Smooth muscle cell of the brain vasculature (primary cell): ENCODE results near the gene SACS.
A peak's percentile ranks its signal among the peaks of the same experiment; 100 is the strongest.
"Not testable (repeated sequence)": the region's sequence is repeated elsewhere in the genome, so short reads cannot be mapped to it uniquely, and the experiment has no call there.

Experiments
- DNase-seq: peaks from one replicate; pipeline ENCODE4 v3.0.0-alpha.2; 2012; ENCODE audit warnings: low read depth, low spot score

The SACS gene

DNA sequence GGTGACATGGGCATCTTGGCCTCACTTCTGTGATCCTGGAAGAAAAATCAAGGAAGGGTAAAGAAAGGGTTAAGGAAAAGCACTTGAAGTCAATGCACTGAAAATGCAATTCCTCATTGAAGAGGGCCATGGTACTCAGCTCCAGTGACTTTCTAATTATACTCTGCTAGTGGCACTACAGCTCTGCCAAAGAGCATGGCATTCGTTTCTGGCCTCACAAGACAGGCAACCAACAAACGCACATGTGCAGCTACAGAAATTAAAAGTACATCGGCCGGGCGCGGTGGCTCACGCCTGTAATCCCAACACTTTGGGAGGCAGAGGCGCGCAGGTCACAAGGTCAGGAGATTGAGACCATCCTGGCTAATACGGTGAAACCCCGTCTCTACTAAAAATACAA is 21.8 kb downstream of the SACS start:
- DNase-seq: no peak

DNA sequence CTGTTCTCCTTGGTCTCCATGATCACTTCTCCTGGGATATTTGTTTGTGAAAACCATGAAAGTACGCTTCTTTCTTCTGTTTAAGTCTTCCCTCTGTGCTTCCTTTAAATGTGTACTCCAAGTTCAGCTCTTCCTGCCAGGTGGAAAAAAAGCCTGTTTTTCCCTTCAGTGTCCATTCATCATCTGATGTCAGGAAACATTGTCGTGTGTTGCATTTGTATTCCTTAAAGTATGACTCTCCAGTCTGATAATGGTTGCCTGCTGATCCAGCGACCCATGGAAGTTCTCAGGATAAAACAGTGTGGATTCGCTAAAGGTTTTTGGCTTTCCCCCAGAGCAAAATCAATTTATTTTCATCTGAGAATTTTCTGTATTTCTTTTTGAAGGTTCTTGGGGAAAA is 22.3 kb downstream of the SACS start:
- no peak for DNase-seq

DNA sequence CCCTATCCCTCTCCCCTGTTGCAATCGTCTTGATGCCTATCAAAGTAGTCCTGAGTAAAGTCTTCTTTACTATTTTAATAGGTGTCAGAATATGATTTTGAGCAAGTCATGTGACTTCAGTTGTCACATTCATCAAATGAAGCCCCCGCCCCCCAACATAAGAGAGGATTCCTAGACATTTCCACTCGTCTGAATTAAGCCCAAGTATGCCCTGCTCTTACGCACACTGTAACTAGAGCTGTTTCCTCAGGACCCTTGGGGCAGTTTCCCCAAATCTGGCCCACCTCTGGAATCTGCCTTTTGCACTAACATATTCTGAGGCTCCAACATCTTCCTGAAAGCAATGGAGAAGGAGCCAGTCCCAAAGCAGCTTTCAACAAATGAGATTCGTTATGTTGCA is 25.5 kb downstream of the SACS start:
- no peak for DNase-seq

DNA sequence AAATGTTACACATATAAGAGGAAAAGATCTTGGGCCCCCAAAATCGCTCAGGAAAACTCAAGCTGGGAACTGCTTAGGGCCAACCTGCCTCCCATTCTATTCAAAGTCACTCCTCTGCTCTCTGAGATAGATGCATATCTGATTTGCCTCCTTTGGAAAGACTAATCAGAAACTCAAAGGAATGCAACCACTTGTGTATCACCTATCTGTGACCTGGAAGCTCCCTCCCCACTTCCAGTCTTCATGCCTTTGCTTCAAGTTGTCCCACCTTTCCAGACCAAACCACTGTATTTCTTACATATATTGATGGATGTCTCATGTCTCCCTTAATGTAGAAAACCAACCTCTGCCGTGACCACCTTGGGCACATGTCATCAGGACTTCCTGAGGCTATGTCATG is 32.3 kb downstream of the SACS start:
- DNase-seq: not testable (repeated sequence)

DNA sequence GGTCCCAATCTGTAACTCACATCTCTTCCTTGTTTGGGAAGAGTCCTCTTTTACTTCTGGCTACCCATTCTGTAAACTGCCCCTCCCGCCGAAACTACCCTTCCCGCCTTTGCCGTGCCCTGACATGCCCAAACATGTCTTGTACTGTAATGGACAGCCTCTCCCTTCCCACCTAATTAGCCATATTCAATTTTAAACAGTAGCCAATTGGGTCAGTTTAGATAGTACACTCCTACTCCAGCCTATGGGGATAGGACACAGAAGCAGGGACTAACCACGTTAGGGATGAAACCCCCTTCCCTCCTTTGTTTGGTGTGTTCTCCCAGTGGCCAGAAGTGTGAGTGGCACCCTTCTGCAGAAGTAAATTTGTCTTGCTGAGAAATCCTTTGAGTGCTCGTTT is 34.2 kb downstream of the SACS start:
- DNase-seq: no peak

DNA sequence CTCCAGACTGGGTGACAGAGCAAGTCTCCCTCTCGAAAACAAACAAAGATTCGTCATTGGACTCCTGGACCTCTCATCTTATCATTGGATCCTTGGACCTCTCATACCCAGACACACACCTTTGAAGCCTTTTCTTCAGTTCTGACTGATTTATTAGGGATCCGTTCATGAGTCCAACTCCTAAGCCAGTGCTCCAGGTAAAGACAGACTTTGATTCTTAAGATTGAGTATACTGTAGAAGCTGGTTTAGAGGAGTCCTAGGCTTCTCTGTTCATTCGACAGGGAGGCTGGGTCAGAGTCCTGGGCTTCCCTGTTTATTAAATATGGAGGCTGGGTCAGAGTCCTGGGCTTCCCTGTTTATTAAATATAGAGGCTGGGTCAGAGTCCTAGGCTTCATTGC is 38.7 kb downstream of the SACS start:
- DNase-seq: no peak

DNA sequence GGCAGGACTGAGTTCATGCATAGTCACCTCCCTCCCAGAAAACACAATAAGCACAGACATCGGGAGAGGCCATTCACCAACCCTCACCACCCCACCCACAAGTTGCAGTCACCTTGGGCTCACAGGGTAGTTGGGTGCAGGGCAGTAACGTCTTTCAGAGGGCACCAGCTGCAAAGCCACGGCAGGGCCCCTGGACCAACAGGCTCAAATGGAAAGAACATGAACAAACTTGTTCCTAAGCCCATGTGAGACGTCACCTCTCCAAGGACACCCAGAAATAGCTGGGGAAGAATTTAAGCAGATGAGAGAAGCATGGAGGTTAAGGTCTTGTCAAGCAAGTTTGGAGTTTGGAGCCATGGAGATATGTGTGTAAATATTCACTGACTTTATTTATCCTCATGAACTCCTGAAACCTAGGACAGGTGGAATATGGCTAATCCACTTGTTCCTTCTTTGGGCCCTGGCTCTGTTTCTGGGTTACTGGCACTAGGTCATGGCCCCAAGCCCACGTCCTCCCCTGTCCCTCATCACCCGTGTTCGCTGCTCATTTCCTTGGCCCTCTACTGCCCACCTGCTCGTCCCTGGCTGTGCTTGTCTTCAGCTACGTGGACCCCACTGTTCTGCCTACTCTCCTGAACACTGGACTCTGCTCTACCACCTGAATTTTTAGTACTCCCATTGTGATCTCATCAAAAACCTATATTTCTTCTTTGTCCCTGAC is 40.4 kb downstream of the SACS start:
- no peak for DNase-seq

DNA sequence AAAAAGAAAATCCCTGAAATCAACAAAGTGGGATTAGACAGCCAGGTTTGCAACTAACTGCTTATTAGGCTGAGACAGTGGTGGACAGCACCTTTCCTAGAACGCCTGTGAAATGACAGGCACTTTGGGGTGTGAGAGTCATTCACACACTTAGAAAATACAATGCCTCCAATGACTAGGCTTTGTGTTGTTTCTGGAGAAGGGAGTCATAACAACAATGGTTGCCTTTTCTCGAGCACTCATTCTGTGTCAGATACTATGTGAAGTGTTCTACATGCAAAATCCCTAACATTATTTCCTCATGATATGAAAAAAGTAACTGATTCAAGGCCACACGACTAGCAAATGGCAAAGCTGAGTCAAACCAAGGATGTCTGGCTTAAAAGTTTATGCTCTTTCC is 41.2 kb downstream of the SACS start:
- no peak for DNase-seq

DNA sequence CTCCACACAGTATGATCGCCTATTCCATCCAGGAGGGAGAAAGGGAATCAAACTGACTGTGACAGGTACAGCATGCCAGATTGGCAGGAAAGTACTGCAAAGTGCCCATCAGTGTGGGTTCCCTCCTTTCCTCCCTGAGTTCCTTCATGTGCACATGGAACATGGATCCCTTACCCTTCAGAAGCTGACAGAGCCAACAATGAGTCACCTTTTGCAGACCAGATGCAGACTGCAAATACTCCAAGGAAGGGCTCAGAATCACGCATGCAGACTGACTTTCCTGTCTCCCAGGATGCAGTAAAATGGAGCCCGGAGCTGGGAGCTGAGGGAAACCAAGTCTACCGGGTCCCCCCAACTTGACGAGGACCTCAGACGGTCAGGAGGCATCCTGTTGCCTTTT is 41.8 kb downstream of the SACS start:
- no peak for DNase-seq

DNA sequence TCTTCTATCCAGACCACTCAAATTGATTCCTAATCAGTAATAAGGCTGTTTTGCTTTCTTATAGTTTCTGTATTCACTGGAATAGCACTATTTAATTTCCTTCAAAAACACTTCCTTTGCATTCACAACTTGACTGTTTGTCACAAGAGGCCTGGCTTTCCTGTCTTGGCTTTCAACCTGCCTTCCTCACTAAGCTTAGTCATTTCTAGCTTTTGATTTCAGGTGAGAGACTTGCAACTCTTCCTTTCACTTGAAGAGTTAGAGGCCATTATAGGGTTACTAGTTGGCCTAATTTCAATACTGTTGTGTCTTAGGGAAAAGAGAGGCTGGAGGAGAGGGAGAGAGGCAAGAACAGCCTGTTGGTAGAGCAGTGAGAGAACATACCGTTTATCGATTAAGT is 47.0 kb downstream of the SACS start:
- no peak for DNase-seq

DNA sequence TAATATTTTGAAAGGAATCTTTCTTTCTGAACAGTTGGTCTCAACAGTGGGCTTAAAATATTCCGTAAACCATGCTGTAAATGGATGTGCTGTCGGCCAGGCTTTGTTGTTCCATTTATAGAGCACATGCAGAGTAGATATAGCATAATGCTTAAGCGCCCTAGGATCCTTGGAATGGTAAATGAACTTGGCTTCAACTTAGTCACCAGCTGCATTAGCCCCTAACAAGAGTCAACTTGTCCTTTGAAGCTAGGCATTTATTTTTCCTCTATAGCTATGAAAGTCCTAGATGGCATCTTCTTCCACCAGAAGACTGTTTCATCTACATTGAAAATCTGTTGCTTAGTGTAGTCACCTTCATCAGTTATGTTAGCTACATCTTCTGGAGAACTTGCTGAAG is 47.6 kb downstream of the SACS start:
- DNase-seq: no peak

DNA sequence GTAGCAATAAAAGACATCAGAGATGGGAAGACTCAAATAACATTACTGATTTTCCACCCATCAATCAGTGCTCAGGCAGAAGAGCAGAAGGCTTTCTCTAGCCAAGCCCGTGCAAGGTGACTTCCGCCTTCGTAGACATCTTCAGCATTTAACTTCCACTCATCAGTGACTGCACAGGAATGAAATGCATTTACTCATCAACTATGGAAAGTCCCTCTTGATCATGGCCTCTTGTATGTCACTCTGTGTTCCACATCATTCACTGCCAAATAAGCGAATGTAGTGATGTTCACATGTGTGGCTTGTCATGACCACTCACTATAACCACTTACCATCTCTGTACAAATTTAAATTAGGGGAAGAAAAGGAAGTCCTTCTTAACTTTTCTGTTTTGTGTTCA is 49.4 kb downstream of the SACS start:
- no peak for DNase-seq

DNA sequence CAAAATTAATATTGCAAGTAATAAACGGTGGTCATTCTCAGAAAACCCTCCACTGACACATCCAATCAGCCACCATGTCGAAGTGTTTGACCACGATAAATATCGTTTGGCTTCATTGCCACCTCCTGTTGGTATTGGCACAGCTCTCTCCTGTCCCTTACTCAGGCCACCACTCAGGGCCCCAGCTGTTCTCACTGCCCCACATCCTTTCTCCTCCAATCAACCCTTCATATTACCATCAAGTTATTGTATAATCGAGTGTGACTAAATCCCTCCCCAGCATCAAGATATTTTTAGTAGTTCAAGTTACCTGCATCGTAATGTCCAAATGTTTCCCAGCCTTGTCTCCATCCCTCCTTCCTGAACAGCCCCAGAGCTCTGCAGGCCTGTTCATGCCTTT is 50.4 kb downstream of the SACS start:
- no peak for DNase-seq

DNA sequence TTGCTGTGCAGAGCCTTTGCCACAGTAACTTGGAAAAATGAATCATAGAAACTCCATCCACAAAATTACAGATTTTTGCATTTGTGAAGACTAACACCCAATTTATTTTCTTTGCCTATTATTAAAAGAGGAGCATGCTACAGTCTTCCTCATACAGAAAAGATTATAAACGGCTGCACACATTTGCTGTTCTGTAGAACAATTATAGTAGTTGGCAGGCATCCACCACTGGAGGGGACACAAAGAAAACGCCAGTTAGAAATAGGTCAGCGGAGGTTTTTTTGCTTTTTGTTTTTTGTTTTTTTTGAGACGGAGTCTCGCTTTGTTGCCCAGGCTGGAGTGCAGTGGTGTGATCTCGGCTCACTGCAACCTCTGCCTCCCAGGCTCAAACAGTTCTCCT is 51.6 kb downstream of the SACS start:
- DNase-seq: no peak

DNA sequence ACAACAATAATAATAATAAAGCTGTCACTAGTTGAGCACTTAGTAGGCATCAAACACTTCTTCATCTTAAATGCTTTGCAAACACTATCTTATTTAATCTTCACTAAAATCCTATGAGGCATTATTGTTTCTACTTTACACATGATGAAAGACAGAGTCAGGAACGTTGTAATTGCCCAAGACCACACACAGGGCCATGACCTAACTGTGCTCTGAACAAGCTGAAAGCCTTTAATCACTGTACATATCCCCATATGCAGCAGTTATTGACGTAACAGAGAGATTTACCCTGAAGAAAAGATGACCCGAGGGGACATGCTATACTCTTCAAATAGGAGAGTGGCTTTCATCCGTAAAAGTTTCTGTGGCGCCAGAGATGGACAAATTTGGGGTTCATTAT is 53.0 kb downstream of the SACS start:
- DNase-seq: no peak

DNA sequence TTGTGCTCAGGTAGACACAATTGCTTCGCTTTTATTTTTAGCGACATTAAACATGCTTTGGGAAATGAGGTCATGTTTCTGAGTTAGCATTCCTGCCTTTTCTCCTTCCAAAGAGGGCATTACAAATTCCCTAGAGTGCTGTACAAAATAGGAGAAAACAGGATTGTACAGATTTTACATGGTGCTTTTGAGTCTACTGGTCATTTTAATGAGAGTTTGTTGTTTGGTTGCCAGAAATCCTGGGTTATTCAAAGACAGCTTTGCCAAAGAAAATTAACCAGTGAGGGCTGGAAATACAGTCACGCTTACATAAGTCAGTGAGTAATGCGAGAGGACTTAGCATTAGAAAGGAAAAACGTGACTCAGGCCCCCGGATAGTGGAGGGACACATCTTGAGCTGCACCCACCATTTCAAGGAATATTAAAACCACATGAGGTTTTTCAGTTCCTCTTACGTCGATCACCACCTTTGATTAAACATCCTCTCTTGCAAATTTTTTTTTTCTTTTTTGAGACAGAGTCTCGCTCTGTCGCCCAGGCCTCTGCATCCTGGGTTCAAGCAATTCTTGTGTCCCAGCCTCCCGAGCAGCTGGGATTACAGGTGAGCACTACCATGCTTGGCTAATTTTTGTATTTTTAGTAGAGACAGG is 55.4 kb downstream of the SACS start:
- DNase-seq: peak; percentile 44

DNA sequence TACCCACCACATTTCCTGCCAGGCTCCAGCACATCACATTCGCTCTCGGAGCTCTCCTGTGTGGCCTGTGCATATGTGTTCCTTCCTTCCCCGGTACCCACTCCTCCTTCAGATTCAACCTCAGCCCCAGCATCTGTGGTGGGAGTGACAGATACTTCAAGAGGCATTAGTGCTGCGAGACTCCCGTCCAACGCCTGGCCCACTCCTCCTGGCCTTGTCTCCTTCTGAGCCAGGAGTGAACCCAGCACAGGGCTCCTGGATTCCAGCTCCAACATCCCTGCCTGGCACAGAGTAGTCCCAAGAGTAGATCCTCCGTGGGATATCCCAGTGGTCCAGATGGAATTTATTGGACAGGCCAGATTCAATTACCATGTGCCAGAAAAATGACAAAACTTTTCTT is 55.9 kb downstream of the SACS start:
- no peak for DNase-seq

DNA sequence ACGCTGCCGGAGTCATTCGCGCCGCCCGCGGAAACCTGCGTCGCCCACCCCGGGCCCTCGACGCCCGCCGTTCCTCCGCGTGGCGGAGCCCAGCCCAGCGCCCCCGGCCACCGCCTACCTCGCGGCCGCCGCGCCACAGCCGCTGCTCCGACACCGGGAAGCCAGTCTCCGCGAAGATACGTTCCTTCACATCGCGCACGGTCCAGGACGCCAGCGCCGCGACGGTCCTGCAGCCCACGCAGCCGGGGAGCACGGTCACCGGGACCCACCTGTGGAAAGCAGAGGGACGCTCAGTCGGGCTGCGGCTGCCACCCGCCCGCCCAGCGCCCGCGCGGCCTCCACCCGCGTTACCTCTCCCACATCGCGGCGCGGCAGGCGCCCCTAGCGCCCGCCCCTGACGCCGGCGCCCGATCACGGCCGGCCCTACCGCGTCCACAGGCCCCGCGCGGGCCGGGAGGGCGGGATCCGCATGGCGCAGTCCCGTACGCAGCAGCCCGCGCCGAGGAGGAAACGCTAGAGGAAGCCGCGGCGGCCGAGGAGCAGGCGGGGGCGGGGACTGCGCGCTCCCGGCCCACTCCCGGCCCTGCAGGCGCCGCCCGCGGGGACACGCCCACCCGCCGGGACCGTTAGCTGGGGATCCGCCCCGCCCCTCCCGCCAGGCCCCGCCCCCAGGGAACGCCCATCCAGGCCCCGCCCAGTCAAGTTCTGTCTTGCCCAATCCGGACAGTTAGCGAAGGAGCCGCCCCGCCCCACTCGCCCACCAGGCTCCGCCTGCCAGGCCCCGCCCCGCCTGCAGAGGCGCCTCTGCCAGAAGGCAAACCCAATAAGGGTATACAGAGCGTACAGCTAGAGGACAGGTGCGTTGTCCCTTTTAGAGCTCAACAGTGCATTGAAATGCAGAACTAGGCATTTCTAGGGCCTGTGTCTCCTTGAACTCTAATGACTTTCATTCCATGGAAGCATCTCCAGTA is 58.2 kb downstream of the SACS start:
- peak; percentile 83 for DNase-seq

DNA sequence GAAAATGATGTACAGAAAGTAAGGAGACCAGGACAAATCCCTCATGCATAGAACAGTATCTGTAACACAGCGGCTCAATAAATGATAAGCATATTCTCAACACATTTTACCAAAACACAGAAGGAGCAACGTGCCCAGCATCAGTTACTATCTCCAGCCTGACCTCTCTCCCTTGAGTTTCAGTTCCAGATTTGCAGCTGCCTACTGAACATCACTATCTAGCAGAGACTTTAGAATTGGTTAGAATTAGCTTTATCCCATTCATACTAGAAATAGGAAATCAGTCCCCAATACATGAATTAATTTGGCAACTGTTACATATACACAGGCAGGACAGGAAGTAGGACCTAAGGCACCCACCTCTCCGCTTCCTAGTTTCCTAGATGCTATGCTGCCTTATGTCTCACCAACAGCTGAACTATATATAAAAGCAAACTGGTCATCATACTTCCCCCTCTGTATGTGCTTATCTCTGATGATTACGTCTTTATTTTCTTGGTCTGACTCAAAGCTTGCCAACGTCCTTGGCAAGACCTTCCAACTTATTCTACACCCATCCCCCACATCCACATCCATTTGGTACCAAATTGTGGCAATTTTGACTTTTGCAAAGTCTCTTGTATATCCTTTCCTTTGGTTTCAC is 61.1 kb downstream of the SACS start:
- DNase-seq: no peak

DNA sequence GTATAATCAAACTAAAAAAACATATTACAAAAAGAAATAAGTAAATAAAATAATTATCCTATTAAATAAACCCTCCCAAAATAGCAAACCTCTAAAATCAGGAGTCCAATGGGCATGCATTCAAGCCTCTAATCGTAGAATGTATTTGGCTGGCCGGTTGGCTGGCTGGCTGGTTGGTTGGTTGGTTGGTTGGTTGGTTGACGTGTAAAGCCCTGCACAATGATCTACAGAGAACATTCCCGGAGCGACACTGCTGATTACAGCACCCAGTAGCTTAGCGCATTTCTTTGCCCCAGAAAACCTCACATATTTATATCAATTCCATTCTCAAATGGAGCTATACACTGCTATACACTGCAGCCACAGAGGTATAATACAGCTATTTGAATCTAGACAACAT is 65.6 kb downstream of the SACS start:
- DNase-seq: no peak

DNA sequence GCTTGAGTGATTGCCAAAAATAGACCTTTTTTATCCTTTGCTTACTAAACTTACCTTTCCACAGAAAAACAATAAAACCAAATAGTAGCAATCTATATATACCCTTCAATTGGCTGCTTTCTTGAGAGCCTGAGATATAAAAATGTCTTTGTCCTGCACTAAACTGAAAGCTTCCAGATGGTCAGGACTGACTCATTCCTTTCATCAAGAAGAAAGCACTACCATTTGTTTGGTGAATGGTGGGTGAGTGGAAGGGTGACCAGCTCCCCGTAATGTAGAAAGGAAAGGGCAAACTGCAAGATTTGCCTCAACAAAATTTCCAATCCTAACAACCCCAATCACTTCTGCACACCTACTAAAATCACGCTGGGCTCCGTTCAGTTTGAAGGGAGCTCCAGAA is 67.8 kb downstream of the SACS start:
- no peak for DNase-seq

DNA sequence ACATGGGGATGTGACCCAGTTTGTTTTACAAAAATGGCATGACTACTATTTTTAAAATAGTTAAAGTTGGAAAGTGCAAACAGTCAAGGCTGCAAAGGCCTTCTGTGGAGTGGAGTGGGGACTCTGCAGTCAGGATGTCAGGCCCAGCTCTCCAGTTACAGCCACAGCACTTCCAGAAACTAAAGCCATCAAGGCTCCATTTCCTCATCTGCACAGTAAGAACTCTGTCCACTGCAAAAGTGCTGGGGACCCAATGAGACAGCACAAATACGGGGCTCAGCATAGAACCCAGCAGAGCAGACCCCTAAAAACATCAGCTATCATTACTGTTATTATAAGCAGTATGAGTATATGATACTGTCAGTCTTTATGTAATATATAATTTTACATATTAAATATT is 73.6 kb downstream of the SACS start:
- no peak for DNase-seq
